Activated naive CD8-positive, alpha-beta T cell (primary cell): ENCODE results near the gene AR.

Experiments used
- H3K27ac Mint-ChIP-seq: one replicate; pipeline ENCODE4 v1.8.0; 2021; ENCODE audit warnings: mixed read lengths
- H3K27me3 Mint-ChIP-seq: one replicate; pipeline ENCODE4 v1.8.0; 2021; ENCODE audit warnings: mixed read lengths
- H3K36me3 Mint-ChIP-seq: one replicate; pipeline ENCODE4 v1.8.0; 2021; ENCODE audit warnings: mixed read lengths
- H3K4me1 Mint-ChIP-seq: one replicate; pipeline ENCODE4 v1.8.0; 2021; ENCODE audit warnings: low read depth, mixed read lengths
- H3K4me3 Mint-ChIP-seq: one replicate; pipeline ENCODE4 v1.8.0; 2021; ENCODE audit warnings: mild to moderate bottlenecking, mixed read lengths
- H3K9me3 Mint-ChIP-seq: one replicate; pipeline ENCODE4 v1.8.0; 2021; ENCODE audit warnings: low read depth, mixed read lengths

AR gene, protein sequence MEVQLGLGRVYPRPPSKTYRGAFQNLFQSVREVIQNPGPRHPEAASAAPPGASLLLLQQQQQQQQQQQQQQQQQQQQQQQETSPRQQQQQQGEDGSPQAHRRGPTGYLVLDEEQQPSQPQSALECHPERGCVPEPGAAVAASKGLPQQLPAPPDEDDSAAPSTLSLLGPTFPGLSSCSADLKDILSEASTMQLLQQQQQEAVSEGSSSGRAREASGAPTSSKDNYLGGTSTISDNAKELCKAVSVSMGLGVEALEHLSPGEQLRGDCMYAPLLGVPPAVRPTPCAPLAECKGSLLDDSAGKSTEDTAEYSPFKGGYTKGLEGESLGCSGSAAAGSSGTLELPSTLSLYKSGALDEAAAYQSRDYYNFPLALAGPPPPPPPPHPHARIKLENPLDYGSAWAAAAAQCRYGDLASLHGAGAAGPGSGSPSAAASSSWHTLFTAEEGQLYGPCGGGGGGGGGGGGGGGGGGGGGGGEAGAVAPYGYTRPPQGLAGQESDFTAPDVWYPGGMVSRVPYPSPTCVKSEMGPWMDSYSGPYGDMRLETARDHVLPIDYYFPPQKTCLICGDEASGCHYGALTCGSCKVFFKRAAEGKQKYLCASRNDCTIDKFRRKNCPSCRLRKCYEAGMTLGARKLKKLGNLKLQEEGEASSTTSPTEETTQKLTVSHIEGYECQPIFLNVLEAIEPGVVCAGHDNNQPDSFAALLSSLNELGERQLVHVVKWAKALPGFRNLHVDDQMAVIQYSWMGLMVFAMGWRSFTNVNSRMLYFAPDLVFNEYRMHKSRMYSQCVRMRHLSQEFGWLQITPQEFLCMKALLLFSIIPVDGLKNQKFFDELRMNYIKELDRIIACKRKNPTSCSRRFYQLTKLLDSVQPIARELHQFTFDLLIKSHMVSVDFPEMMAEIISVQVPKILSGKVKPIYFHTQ

DNA sequence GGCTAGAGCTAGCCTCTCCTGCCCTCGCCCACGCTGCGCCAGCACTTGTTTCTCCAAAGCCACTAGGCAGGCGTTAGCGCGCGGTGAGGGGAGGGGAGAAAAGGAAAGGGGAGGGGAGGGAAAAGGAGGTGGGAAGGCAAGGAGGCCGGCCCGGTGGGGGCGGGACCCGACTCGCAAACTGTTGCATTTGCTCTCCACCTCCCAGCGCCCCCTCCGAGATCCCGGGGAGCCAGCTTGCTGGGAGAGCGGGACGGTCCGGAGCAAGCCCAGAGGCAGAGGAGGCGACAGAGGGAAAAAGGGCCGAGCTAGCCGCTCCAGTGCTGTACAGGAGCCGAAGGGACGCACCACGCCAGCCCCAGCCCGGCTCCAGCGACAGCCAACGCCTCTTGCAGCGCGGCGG, at the start of gene AR:
Gene AR (plus strand): TSS at position 204 of the 400 bp plus-strand sequence. CDS start 1,126 bp downstream, outside the sequence.
- Mint-ChIP-seq H3K4me3 (peak within 1 kb of the TSS; percentile 65), H3K9me3 (no peaks in the 10 kb centered on the region), H3K4me1 (peaks cover 7% of the 10 kb centered on the region), H3K36me3 (no peaks in the 10 kb centered on the region), H3K27me3 (peaks cover 12% of the 10 kb centered on the region), H3K27ac (no peak within 1 kb of the TSS)

- no peaks in the 10 kb centered on the region for H3K9me3 Mint-ChIP-seq
- no peak overlapping the region for H3K27ac Mint-ChIP-seq
- H3K4me1 Mint-ChIP-seq: no peaks in the 10 kb centered on the region
- no peak overlapping the region for H3K4me3 Mint-ChIP-seq
- no peaks in the 10 kb centered on the region for H3K27me3 Mint-ChIP-seq
- no peaks in the 10 kb centered on the region for H3K36me3 Mint-ChIP-seq
Measured at GRCh38 chrX:67500617-67501016, 43.2 kb upstream of the AR start.

GRCh38 chrX:67503004-67503403, 40.8 kb upstream of the AR start:
- Mint-ChIP-seq H3K4me3 (no peak overlapping the region), H3K27ac (no peak overlapping the region), H3K9me3 (no peaks in the 10 kb centered on the region), H3K27me3 (no peaks in the 10 kb centered on the region), H3K4me1 (no peaks in the 10 kb centered on the region), H3K36me3 (no peaks in the 10 kb centered on the region)

- no peaks in the 10 kb centered on the region for H3K9me3 Mint-ChIP-seq
- H3K4me3 Mint-ChIP-seq: no peak overlapping the region
- H3K4me1 Mint-ChIP-seq: no peaks in the 10 kb centered on the region
- no peaks in the 10 kb centered on the region for H3K36me3 Mint-ChIP-seq
- no peaks in the 10 kb centered on the region for H3K27me3 Mint-ChIP-seq
- no peak overlapping the region for H3K27ac Mint-ChIP-seq
Measured at GRCh38 chrX:67503453-67503852, 40.4 kb upstream of the AR start.

GRCh38 chrX:67520671-67521070, 23.1 kb upstream of the AR start:
- Mint-ChIP-seq H3K27me3 (no peaks in the 10 kb centered on the region), H3K4me3 (no peak overlapping the region), H3K36me3 (no peaks in the 10 kb centered on the region), H3K9me3 (no peaks in the 10 kb centered on the region), H3K27ac (no peak overlapping the region), H3K4me1 (no peaks in the 10 kb centered on the region)

DNA sequence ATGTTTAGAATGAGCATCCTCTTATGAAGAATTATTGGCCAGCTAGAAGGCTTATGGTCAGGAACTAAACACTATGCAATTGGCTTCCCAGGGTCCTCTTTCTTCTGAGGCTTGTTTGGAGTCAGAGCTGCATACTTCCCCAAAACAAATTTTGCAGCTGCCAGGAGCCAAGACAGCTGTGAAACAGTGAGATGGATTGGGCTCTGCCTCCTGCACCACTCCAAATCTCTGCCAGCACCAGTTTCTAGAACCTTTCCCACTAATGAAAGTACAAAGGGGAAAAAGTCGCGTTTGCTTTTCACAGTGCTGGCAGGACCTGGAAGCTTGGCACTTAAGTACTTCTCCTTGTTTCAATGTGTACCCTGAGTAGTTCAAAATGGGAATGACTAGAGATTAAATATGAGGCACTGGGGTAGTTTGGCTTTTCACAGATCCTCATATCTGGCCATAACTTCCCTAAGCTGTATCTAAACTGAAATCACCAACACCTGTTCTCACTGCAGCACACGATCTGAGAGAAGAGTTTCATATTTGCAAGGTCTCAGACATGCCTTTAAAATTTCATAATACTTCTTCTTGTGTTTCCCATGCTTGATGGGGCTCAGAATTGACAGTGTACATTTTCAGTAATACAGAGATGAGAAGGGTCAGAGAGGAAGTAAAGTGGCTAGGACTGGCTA, 20.7 kb upstream of the AR start:
- no peaks in the 10 kb centered on the region for H3K9me3 Mint-ChIP-seq
- H3K36me3 Mint-ChIP-seq: no peaks in the 10 kb centered on the region
- H3K27me3 Mint-ChIP-seq: no peaks in the 10 kb centered on the region

GRCh38 chrX:67523932-67524331, 19.9 kb upstream of the AR start:
- no peak overlapping the region for H3K4me3 Mint-ChIP-seq
- no peak overlapping the region for H3K27ac Mint-ChIP-seq
- no peaks in the 10 kb centered on the region for H3K9me3 Mint-ChIP-seq
- no peaks in the 10 kb centered on the region for H3K4me1 Mint-ChIP-seq
- no peaks in the 10 kb centered on the region for H3K27me3 Mint-ChIP-seq
- no peaks in the 10 kb centered on the region for H3K36me3 Mint-ChIP-seq

More for the DNA sequence above, 20.7 kb upstream of the AR start:
- H3K27ac Mint-ChIP-seq: no peak overlapping the region
- H3K4me1 Mint-ChIP-seq: no peaks in the 10 kb centered on the region
- no peak overlapping the region for H3K4me3 Mint-ChIP-seq

- H3K27me3 Mint-ChIP-seq: no peaks in the 10 kb centered on the region
- H3K4me1 Mint-ChIP-seq: no peaks in the 10 kb centered on the region
- H3K9me3 Mint-ChIP-seq: no peaks in the 10 kb centered on the region
- no peak overlapping the region for H3K27ac Mint-ChIP-seq
- no peak overlapping the region for H3K4me3 Mint-ChIP-seq
- H3K36me3 Mint-ChIP-seq: no peaks in the 10 kb centered on the region
Measured at GRCh38 chrX:67524428-67524827, 19.4 kb upstream of the AR start.

GRCh38 chrX:67524950-67525691, 18.7 kb upstream of the AR start:
- H3K4me3 Mint-ChIP-seq: no peak overlapping the region
- H3K27me3 Mint-ChIP-seq: no peaks in the 10 kb centered on the region
- no peaks in the 10 kb centered on the region for H3K4me1 Mint-ChIP-seq
- H3K9me3 Mint-ChIP-seq: no peaks in the 10 kb centered on the region
- H3K36me3 Mint-ChIP-seq: no peaks in the 10 kb centered on the region
- no peak overlapping the region for H3K27ac Mint-ChIP-seq

- H3K9me3 Mint-ChIP-seq: no peaks in the 10 kb centered on the region
- no peaks in the 10 kb centered on the region for H3K4me1 Mint-ChIP-seq
- no peaks in the 10 kb centered on the region for H3K36me3 Mint-ChIP-seq
- peaks cover 8% of the 10 kb centered on the region for H3K27me3 Mint-ChIP-seq
- H3K4me3 Mint-ChIP-seq: no peak overlapping the region
- no peak overlapping the region for H3K27ac Mint-ChIP-seq
Measured at GRCh38 chrX:67536564-67536963, 7.3 kb upstream of the AR start.

GRCh38 chrX:67538383-67538782, 5.4 kb upstream of the AR start:
- no peaks in the 10 kb centered on the region for H3K9me3 Mint-ChIP-seq
- peaks cover 8% of the 10 kb centered on the region for H3K27me3 Mint-ChIP-seq
- no peaks in the 10 kb centered on the region for H3K36me3 Mint-ChIP-seq
- no peak overlapping the region for H3K27ac Mint-ChIP-seq
- no peaks in the 10 kb centered on the region for H3K4me1 Mint-ChIP-seq
- no peak overlapping the region for H3K4me3 Mint-ChIP-seq

DNA sequence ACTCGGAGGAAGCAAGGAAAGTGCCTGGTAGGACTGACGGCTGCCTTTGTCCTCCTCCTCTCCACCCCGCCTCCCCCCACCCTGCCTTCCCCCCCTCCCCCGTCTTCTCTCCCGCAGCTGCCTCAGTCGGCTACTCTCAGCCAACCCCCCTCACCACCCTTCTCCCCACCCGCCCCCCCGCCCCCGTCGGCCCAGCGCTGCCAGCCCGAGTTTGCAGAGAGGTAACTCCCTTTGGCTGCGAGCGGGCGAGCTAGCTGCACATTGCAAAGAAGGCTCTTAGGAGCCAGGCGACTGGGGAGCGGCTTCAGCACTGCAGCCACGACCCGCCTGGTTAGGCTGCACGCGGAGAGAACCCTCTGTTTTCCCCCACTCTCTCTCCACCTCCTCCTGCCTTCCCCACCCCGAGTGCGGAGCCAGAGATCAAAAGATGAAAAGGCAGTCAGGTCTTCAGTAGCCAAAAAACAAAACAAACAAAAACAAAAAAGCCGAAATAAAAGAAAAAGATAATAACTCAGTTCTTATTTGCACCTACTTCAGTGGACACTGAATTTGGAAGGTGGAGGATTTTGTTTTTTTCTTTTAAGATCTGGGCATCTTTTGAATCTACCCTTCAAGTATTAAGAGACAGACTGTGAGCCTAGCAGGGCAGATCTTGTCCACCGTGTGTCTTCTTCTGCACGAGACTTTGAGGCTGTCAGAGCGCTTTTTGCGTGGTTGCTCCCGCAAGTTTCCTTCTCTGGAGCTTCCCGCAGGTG, 637 bp downstream of the AR start:
- H3K9me3 Mint-ChIP-seq: no peaks in the 10 kb centered on the region
- peaks cover 7% of the 10 kb centered on the region for H3K4me1 Mint-ChIP-seq
- H3K4me3 Mint-ChIP-seq: peak overlapping the region; percentile 65
- H3K27ac Mint-ChIP-seq: no peak overlapping the region
- H3K27me3 Mint-ChIP-seq: peaks cover 12% of the 10 kb centered on the region
- H3K36me3 Mint-ChIP-seq: no peaks in the 10 kb centered on the region

GRCh38 chrX:67545036-67545821, 1.4 kb downstream of the AR start:
- H3K9me3 Mint-ChIP-seq: no peaks in the 10 kb centered on the region
- H3K27me3 Mint-ChIP-seq: peaks cover 10% of the 10 kb centered on the region
- H3K4me3 Mint-ChIP-seq: peak overlapping the region; percentile 65
- no peaks in the 10 kb centered on the region for H3K36me3 Mint-ChIP-seq
- no peak overlapping the region for H3K27ac Mint-ChIP-seq
- peaks cover 7% of the 10 kb centered on the region for H3K4me1 Mint-ChIP-seq
